Measurements from ENCODE around the gene HES4. TPM values are rescaled to one million over a fixed set of nuclear protein-coding genes. Genes with fewer than 3 reads are reported as not detected.

The HES4 gene
- total RNA-seq, 1 experiment from 2014 or later, result 145 TPM

GRCh38 chr1:974687-975328 lies 25.1 kb downstream of the HES4 start:
- CTCF ChIA-PET, result no interaction called here
- Histone ChIP-seq H3K4me2 (ENCODE audit: low read length) (no peak overlapping the region), H2AFZ (ENCODE audit: low read depth, low read length, poor library complexity, severe bottlenecking) (no peak overlapping the region), H3K9me3 (ENCODE audit: control insufficient read depth in 1 of 2, insufficient read depth in 1 of 2, low read depth in 1 of 2, low read length in 2 of 2) (no peaks in the 10 kb centered on the region), H3K4me3 (replicated peaks in 1 of 2; ENCODE audit: low read depth in 1 of 2, low read length in 2 of 2) (no peak overlapping the region), H3K4me1 (ENCODE audit: control insufficient read depth in 1 of 2, insufficient read depth in 2 of 2, low read length in 2 of 2) (peaks cover 9 to 22% of the 10 kb centered on the region in 2 experiments), H3K9ac (ENCODE audit: low read length) (no peak overlapping the region), H3K9me2 (ENCODE audit: insufficient read depth) (no peaks in the 10 kb centered on the region), H3K79me2 (ENCODE audit: insufficient read depth, low read length) (no peaks in the 10 kb centered on the region), H4K20me1 (ENCODE audit: insufficient read depth) (no peaks in the 10 kb centered on the region), H3K36me3 (ENCODE audit: control insufficient read depth in 1 of 2, insufficient read depth in 2 of 2, low read length in 2 of 2) (no peaks in the 10 kb centered on the region), H3K27me3 (ENCODE audit: insufficient read depth, low read length) (no peaks in the 10 kb centered on the region), H3K27ac (ENCODE audit: low read depth, low read length) (peak overlapping the region; percentile 93; the same call in 1 of the 2 replicates)
- RAD21 ChIA-PET (ENCODE audit: low non-redundant PET in 1 of 2, low total read pairs in 2 of 2, uncharacterized antibody in 2 of 2, unreplicated experiment in 2 of 2), result no interaction called here
- no TSS peak for BruUV-seq (replicated peaks)
- ATAC-seq (no peak), DNase-seq (ENCODE audit: low read depth, low spot score) (no peak)
- POLR2A ChIA-PET, result no interaction called here
- intact Hi-C loops (cut with micrococcal nuclease), result loop anchor here (5.0 kb wide), 1 partner anchor 142 kb away; the partner anchor contains the start of gene C1orf159
- TF ChIP-seq FOSL1 (IDR thresholded peaks at IDR 0.05; ENCODE audit: low read depth) (no peak), RAD21 (IDR thresholded peaks at IDR 0.05; ENCODE audit: low read depth) (no peak), EZH2 (IDR thresholded peaks at IDR 0.05) (no peak), TCF7L2 (IDR thresholded peaks at IDR 0.05; ENCODE audit: borderline replicate concordance, extremely low read depth, insufficient read depth, insufficient read length) (no peak), YY1 (IDR thresholded peaks at IDR 0.05; ENCODE audit: extremely low read depth, insufficient replicate concordance, low read depth, low read length) (no peak), POLR2A (IDR thresholded peaks at IDR 0.05; ENCODE audit: borderline replicate concordance, extremely low read depth, insufficient read depth, insufficient read length) (no peak), ATF3 (IDR thresholded peaks at IDR 0.05) (no peak), EGR1 (IDR thresholded peaks at IDR 0.05; ENCODE audit: low read depth) (no peak), SRF (IDR thresholded peaks at IDR 0.05; ENCODE audit: low read depth) (no peak), ZNF274 (IDR thresholded peaks at IDR 0.05; ENCODE audit: low read depth, low read length) (no peak), MAX (IDR thresholded peaks at IDR 0.05) (no peak), ZFX (IDR thresholded peaks at IDR 0.05) (no peak), CBX3 (IDR thresholded peaks at IDR 0.05; ENCODE audit: low read depth) (no peak), POLR2AphosphoS5 (IDR thresholded peaks at IDR 0.05; ENCODE audit: low read depth, low read length) (no peak), ZBTB33 (IDR thresholded peaks at IDR 0.05; ENCODE audit: extremely low read depth, insufficient replicate concordance, low read length) (no peak), REST (IDR thresholded peaks at IDR 0.05; ENCODE audit: low read depth) (no peak)

Measured in HCT116 (cell line).